ENCODE results near the gene MTURN.
"Not testable (repeated sequence)": the region's sequence is repeated elsewhere in the genome, so short reads cannot be mapped to it uniquely, and the experiment has no call there.

Gene MTURN

GRCh38 chr7:30180718-30181117 lies 45.9 kb downstream of the MTURN start:
- DNase-seq (ENCODE audit: low spot score): no peak

DNA sequence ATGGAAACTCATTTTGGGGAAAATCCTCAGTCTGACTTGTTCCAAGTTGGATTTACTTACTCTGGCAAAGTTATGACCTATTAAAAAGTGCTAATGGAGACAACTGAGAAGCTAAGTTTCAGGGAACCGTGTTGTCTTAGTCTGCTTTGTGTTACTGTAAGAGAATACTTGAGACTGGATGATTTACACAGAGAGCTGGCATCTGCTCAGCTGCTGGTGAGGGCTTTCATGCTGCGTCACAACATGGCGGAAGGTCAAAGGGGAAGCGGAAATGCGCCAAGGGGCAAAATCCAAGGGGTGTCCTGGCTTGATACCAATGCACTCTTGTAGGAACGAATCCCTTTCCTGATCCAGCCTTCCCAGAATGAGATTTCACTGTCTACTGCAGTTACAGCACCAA lies 46.4 kb downstream of the MTURN start:
- DNase-seq (ENCODE audit: low spot score): no peak

GRCh38 chr7:30181736-30182522 lies 47.1 kb downstream of the MTURN start:
- no peak for DNase-seq (ENCODE audit: low spot score)

- DNase-seq (ENCODE audit: low spot score): no peak
Measured at GRCh38 chr7:30182814-30183213, 48.0 kb downstream of the MTURN start.

GRCh38 chr7:30183749-30184369 lies 49.1 kb downstream of the MTURN start:
- DNase-seq (ENCODE audit: low spot score): no peak

DNA sequence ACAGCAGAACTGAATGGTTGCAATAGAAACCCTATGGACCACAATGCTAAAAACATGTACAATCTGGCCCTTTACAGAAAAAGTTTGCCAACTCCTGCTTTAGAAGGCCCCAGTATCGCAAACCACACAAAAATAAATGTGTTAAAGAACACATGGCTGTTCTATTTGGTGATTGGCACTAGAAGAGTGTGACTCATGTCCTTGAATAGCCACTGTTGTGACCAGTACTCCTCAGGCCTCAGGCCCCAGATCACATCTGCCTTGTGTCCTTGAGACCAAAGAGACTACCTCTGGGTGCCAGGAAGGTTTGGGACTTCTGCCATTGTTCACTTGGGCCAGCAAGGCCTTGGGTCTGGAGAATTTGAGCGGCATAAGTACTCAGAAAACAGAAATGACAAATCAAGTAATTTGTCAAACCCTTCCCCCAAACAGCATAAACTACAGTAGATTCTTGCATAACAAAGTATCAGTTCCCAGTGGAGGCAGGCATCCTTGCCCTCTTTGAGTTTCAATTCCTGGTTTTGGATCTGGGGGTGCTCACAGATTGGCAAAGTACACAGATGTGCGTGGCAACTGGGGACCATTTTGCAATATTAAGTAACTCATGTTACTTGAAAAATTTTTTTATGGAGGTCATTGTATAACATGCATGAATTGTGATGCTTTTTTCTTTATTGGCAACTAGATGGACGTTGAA lies 50.2 kb downstream of the MTURN start:
- peak; percentile 87 for DNase-seq (ENCODE audit: low spot score)

DNA sequence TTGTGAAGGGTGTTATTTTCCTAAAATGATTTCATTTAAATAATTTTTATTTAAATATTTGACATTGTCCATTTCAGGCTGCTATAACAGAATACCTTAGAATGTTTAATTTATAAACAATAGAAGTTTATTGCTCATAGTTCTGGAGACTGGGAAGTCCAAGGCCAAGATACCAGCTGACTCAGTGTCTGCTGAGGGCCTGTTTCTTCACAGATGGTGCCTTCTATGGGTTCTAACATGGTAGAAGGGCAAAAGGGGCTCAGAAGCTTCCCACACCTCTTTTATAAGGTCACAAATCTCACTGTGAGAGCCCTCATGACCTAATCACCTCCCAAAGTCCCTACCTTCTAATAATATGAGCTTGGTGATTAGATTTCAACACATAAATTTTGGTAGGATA lies 50.7 kb downstream of the MTURN start:
- no peak for DNase-seq (ENCODE audit: low spot score)

DNA sequence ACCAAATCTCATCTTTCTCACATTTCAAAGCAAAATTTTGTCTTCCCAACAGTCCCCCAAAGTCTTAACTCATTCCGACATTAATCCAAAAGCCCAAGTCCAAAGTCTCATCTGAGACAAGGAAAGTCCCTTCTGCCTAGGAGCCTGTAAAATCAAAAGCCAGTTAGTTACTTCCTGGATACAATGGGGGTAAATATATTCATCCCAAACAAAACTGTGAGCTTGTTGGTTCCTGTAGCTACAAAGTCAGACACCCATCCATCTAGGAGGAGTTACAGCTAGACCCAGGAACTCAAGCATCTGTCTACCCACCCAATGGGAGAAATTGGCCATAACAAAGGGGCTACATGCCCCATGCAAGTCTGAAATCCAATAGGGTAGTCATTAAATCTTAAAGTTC lies 51.9 kb downstream of the MTURN start:
- DNase-seq (ENCODE audit: low spot score): no peak

GRCh38 chr7:30187513-30187912 lies 52.7 kb downstream of the MTURN start:
- no peak for DNase-seq (ENCODE audit: low spot score)

DNA sequence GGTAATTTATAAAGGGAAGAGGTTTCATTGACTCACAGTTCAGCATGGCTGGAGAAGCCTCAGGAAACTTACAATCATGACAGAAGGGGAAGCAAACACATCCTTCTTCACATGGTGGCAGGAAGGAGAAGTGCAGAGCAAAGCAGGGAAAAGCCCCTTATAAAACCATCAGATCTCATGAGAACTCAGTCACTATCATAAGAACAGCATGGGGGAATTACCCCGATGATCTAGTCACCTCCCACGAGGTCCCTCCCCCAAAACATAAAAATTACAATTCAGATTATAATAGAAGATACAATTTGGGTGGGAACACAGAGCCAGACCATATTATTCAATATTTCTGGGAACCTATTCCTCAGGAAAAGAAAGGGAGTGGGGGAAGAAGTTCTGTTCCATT lies 53.6 kb downstream of the MTURN start:
- not testable (repeated sequence) for DNase-seq (ENCODE audit: low spot score)

DNA sequence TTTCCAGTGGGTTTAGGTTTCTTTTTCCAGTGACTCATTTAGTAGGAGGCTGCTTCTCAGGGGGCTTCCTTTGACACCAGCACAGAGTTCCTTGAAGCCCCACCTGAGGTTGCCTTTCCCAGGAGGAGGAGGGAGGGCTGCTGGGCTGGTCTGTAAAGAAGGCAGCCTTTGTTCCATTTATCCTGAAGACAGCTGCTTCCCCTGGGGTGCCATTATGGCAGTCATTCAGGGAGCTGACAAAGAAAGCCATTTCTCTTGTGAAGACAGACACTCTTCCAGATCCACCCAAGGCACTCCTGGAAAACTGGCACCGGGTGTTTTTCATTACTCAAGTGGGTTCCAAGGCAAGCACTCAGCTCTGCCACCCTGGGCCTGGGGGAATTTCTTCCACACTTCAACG lies 54.0 kb downstream of the MTURN start:
- DNase-seq (ENCODE audit: low spot score): no peak

DNA sequence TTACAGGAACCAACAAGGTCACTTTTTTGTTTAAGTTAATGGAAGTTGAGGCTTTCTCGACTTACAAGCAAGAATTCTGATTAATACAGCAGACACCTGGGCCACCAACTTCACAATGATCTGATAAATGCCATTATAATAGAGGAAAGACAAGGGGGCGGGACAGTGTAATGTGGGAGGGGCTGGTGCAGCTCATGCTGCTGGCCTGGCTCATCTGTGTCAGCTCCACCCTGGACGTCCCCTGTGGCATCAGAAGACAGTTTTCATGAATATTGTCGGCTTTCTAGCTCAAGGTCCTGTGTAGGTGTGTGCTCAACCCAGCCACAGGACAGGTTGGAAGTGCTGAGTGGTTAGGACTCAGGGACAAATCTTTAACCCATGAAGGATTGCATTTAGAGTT lies 57.0 kb downstream of the MTURN start:
- DNase-seq (ENCODE audit: low spot score): no peak

GRCh38 chr7:30193336-30193943 lies 58.7 kb downstream of the MTURN start:
- DNase-seq (ENCODE audit: low spot score): no peak

DNA sequence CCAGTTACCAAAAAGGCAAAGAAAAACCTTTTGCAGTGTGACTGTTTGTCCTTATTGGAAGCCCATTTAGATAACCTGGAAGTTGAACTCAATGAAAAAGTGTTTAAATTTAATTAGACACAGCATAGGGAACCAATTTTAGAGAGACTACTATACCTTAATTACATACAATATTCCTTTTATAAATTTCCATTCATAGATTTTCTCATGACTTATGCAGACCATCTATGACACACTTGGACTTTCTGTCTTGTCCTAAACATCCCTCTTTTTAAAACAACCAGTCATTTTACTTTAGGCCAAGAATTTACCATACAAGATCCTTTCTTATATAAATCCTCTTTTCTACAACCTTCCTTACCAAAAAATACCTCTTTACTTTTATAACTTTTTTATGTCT lies 61.6 kb downstream of the MTURN start:
- no peak for DNase-seq (ENCODE audit: low spot score)

DNA sequence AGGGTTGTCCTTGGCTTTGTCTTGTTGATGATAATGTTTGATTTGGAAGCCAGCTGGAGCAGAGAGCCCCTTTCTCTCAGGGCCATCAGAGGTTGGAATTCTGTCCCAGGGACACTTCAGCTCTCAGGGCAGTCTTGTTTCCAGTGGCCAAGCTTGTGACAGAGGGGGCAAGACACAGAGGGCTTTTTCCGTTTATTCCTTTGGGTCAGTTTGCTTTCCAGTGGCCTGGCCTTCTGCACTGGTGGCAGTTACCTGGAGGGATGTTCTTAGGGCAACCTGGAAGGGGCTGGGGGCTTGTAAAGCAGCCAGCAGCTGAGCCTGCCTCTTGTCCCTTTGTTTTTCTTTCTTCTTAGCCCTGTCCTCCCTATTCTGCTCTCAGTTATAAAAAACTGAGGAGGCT lies 62.7 kb downstream of the MTURN start:
- no peak for DNase-seq (ENCODE audit: low spot score)

- no peak for DNase-seq (ENCODE audit: low spot score)
Measured at GRCh38 chr7:30199271-30199670, 64.5 kb downstream of the MTURN start.

DNA sequence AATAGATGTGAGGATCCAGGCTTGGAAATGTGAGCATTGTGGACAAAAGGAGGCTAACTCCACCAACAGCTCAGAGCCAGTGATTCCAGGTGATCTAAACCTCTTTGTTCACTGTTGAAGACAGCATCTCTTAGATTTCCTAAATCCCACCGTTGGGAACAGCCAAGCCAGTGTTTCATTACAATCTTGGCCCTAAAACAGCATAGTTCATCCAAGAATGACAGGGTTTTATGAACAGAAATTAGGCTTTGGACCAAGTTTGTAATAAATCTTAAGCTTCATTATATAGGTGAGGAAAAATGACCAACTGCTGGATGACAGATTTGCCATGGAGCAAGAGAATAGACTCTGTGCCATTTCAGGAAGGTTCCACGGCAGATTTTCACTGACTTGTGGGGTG lies 65.8 kb downstream of the MTURN start:
- no peak for DNase-seq (ENCODE audit: low spot score)

- DNase-seq (ENCODE audit: low spot score): peak; percentile 60
Measured at GRCh38 chr7:30201161-30201666, 66.4 kb downstream of the MTURN start.

DNA sequence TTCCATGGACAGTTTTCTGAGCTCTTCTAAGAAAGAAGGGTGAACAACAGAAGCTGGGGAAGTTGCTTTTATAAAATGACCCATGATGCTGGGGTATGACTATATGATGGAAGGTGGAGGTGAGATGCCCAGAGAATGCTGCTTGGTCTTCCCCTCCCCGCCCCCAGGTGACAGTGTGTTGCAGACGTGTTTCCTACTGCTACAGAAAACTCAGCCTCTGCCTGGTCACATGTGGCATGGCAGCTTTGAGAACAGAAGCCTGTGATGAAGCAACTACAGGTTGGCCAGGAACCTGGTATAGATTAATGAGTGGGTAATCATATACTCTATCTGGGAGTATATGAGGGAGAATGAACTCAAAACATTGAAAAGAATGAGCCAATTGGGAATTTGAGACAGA lies 67.1 kb downstream of the MTURN start:
- no peak for DNase-seq (ENCODE audit: low spot score)

DNA sequence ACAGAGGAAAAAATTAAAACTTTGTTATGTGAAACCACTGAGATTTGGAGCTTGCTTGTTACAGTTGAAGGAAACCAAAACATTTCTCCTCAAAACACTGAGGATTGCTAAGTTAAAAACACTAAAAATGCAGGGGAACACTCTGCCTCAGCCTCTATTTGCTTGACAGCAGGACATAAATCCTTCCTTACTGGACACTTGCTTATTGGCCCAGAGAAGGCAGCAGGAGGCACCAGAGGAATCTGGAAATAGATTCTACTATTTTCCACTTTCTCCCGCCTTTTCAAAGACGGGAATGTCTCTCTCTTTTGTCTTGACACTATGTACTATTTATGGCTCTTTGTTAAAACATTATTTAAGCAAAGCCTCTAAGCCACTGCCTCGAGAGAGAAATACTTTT lies 67.9 kb downstream of the MTURN start:
- DNase-seq (ENCODE audit: low spot score): no peak

DNA sequence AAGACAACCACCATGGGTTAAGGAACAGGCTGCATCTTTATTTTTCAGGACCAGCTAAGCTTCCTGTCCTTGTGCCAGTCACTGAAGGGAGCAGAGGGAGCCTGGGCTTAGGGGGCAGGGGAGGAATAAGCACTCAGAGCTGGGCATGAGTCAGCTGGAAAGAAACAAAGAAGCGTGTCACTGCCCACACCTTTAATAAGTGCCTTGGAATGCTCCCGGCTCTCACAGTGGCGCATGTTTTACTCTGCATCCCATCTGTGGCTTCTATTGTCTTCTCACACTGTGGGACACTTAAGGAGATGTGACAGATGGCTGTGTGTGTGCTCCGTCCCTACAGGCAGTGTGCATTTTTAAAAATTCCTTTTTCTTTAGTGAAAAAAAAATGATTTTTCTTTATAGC lies 71.7 kb downstream of the MTURN start:
- DNase-seq (ENCODE audit: low spot score): no peak

DNA sequence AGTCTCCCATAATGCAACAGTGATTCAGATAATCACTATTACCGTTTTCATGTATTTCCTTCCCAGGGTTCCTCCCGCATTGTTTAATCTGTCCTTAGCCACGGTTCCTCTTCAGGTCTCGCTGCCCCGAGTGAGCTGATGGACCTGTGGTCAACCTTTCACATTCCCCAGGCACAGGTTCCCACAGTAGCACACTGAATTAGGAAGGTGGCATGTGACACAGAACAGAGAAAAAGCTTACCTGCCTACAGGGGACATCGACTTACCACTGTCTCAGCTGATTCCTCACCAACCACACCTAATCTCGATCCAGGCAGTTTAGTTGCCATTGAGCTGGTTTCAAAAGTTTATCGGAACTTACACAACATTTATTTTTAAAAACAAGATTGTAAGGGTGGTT lies 72.2 kb downstream of the MTURN start:
- no peak for DNase-seq (ENCODE audit: low spot score)

DNA sequence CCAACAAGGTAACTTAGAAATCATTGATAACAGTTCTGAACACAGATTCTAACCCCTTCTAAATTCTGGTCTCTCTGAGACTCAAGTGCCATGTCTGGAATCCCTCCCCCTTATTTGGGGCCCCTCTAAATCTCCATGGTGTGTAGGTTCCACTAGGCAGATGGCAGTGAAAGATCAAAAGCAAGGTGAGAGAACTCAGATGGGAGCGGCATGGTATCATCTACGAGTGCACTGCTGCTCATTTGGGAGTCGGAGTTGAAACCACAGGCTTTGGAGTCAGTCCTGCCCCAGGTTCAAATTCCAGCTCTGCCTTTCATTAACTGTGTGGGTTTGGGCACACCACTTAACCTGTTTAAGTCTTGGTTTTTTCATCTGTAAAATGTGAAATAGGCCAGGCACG lies 72.6 kb downstream of the MTURN start:
- no peak for DNase-seq (ENCODE audit: low spot score)

Measured in globus pallidus (tissue), 1 donor.